Activated T-helper 1 cell treated with Interleukin-2 at 50 U/mL for 16 hours (primary cell): ENCODE data around the gene LMX1B.
"Not testable (repeated sequence)": the region's sequence is repeated elsewhere in the genome, so short reads cannot be mapped to it uniquely, and the experiment has no call there.

Experiments
- DNase-seq: peaks from one replicate; pipeline ENCODE4 v3.0.0-alpha.2; 2020; ENCODE audit warnings: low read depth

LMX1B gene

DNA sequence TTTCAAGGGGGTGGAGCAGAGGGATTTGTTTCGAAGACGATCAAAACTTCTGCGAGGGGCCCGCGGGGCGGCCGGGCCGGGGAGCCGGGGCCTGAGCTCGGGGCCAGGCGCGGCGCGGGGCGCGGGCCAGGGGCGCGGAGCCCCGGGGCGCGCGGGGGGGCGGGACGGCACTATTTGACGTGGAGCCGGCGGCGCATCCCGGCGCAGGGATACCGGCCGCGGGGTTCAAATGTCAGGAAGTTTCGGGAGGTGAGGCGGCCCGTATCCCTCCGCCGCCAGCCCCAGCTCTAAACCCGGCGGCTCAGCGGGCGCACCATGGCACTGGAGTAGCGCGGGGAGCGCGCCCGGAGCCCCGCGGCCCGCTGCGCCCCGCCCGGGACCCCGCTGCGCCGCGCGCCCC is at the start of gene LMX1B:
TSS of gene LMX1B (plus strand) at position 278 of the 400 bp plus-strand sequence. CDS start 522 bp downstream, outside the sequence.
- no peak for DNase-seq

DNA sequence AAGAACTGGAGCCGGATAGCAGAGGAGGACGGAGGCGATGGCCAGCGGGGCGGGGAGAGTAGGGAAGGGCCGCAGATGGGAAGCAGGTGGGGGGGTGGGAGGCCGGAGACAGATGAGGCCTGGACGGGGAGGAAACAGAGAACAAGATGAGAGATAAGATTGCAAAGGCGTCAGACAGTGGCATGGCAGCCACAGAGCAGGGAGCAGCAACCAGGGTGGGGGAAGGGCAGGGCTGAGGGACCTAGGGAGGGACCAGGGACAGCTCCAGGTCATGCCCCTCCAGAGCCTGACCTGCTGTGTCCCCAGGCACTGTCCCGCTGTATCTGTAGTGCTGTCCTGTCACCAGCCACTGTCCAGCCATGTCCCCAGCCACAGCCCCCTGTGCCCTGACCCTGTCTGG is 49.6 kb upstream of the LMX1B start:
- no peak for DNase-seq

DNA sequence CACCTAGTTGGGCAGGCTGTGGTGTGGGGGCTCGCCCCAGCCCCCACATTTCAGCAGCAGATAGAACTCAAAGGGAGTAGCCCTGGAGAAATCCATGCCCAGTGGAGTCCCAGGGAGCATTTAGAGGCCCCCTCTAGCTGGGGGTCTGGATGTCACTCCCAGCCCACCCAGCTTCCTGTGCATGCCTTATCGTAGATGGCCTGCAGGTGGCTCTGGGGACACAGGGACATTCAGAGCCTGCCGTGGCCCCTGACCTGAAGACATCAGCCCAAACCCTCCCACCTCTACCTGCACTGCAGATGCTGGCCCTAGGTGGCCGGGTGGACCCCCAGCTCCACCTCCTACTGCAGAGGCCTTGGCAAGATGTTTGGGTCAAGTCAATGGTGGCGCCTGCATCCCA is 49.0 kb upstream of the LMX1B start:
- DNase-seq, result no peak

GRCh38 chr9:126565336-126566128 is 48.2 kb upstream of the LMX1B start:
- no peak for DNase-seq

DNA sequence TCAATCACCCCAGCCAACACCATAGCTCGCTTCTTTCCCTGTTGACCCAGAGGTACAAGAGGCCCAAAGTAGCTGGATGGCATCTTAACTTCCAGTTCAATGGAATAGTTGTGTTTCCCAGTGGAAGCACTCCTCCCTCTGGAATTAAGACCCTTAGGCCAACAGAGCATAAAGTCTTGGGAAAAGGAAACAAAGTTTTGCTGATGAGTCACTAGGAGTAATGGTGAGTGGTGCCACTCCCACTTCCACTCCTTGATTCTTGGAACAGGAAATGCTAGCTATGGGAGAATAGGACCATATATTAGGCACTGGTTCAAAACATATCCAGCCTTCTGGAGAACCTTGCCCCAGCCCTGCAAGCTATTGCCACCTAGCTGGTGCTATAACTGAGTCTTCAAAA is 44.7 kb upstream of the LMX1B start:
- no peak for DNase-seq

DNA sequence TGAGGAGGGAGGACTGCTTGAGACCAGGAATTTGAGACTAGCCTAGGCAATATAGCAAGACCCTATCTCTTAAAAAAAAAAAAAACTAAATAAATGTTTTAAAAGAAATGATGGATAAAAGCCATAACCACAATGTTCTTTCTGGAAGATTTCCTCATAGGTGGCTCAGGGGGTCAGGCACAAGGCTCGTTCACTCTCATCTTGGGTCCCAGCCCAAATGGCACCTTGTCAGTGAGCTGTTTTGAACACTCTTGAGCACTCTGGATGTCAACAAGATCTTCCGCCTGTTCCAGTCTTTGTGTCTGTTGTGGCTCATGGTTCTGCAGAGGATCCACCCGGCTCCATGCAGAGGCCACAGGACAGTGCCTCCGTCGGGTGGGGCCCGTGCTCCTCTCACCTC is 35.7 kb upstream of the LMX1B start:
- no peak for DNase-seq

DNA sequence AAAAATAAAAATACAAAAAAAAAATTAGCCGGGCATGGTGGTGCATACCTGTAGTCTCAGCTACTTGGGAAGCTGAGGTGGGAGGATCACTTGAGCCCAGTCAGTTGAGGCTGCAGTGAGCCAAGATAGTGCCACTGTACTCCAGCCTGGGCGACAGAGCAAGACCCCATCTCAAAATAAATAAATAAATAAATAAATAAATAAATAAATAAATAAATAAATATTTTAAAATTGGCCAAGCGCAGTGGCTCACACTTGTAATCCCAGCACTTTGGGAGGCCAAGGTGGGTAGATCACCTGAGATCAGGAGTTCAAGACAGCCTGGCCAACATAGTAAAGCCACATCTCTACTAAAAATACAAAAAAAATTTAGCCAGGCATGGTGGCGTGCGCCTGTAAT is 33.4 kb upstream of the LMX1B start:
- not testable (repeated sequence) for DNase-seq

- DNase-seq, result no peak
These were observed 31.8 kb upstream of the LMX1B start for GRCh38 chr9:126581893-126582292.

DNA sequence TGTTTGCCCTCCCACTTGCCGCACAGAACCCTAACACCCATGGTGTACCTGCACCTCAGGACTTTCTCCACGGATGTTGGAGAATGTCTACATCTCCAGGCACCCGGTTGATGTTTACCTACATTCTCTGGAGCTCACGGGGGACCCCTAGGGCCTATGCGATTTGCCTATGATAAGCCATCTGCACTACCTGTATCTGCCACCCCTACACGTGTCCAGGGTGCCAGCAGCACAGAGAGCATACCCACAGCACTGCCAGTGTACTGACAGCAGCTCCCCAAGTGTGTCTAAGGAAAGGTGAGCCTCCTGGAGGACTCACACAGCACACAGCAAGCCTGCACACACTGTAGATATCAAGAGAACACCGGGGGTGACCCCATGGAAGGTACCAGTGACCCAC is 31.3 kb upstream of the LMX1B start:
- DNase-seq, result no peak

DNA sequence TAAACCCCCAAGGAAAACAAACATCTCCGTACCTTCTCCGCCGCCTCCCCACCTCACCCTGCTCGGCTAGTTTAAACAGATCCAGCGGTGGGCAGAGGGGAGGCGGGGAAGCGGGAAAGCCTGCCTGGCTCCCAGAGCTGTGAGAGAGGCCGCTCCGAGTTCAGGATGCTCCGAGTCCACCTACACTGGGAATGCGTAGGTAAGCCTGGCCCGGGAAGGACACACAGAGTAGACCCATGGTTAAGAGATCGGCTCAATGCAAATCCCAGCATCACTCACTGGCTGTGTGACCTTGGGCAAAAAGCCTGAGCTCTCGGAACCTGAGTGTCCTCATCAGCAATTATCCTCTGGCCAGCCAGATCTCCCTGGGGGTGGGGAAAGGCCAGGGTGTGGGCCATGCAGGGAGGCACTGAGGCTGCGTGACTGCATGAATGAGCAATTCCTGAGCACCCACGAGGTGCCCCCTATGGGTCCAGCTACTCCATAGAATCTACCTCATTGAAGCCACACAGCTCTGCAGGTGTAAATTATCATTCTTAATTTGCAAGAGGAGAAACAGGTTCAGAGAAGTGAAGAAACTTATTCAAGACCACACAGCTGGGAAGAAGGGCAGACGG is 30.5 kb upstream of the LMX1B start:
- DNase-seq, result no peak

GRCh38 chr9:126584611-126585010 is 29.1 kb upstream of the LMX1B start:
- DNase-seq, result no peak

DNA sequence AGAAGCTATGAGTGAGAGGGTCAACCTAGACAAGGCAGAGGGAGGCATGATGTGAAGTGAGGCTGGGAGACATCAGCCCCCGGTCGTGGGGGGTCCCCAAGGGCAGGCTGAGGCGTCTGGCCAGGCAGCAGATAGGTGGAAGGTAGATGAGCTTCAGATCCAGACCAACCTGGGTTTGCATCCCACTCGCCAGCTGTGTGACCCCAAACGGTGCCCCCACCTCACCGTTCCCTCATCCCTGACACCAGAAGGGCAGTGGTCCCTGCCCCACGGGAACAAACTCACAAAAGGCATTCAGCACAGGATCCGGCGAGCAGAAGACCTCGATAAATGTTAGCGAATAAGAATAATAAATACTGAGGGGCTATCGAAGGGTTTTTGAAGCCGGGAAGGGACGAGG is 27.5 kb upstream of the LMX1B start:
- DNase-seq, result no peak

GRCh38 chr9:126587187-126588185 is 26.2 kb upstream of the LMX1B start:
- no peak for DNase-seq

DNA sequence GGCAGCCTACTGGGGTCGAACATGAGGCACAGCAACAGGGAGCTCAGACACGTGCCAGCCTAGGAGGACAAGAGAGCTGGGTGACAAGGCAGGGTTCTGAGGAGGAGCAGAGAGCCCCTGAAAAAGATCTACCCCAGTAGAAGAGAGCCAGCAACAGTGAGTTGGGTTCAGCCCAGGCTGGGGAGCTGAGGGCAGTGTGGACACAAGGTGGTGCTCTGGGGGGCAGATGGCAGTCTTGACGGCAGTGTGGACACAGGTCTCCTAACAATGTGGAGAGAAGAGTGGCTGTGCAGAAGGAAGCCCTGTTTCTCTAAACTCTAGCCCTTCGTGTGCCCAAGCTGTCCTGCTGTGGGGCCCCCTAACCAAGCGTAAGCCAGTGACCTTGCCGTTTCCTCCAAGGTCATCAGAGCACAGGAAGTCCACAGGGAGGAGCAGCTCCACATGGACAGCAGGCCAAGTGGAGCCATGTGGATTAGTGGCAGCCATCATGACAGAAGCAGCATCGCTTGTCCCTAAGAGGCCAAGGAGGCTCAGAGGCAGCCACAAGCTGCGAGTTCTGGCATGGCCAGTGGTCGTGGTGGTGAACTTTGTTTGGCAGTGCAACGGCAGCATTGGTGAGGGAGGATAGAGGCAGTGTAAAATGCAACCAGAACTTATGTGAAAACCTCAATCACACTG is 25.1 kb upstream of the LMX1B start:
- no peak for DNase-seq

DNA sequence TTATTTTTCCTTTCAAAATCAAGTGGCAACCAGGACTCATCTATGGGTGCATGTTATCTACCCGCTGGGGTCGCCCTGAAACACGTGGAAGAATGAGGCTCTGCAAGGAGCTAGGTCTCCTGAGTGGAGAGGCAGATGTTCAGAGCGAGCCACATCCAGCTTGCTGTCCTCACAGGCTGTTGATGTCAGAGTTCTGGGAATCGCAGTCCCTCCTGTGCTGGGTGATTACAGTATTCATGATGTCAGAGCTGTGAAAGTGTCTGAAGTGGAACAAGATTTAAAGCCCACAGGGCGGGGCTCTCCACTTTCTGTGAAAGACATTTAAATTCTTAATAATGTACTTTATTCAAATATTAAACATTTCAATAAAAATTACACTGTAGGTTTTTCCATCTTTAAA is 24.4 kb upstream of the LMX1B start:
- no peak for DNase-seq

DNA sequence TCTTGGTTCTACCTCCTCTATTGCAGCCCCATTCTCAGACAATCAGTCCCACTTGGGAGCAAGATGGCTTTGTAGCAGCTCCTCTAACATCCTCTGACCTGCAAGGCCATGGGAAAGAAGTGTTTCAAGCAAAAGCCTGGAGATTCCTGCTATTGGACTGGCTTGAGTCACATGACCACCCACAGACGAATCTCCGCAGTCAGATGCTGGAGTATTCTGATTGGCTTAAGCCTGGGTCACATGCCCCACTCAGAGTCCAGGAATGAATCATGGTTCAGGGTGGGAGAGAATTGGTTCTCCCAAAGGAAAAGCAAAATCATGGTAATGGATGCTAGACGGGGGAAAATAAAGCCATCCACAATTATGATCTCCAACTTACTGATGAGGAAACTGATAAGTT is 22.6 kb upstream of the LMX1B start:
- no peak for DNase-seq

DNA sequence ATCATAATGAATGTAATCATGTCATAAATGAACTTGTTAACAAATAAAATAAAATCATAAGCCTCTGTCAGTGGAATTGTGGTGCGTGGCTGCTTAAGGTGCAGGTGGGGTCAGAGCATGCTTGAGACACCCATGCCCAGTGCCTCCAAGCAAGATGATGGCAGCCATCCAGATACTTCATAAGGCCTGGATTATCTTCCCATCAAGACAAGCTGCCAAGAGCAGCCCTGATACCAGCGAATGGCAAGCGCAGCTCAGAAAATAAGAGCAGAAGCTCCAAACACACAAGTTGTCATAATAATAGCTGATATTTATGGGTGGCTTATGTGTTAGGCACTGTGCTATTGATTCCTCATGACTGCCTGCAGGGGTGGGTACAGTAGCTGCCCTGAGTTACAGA is 21.8 kb upstream of the LMX1B start:
- no peak for DNase-seq

GRCh38 chr9:126592461-126592860 is 21.3 kb upstream of the LMX1B start:
- no peak for DNase-seq

GRCh38 chr9:126595982-126596381 is 17.7 kb upstream of the LMX1B start:
- no peak for DNase-seq

GRCh38 chr9:126599047-126599650 is 14.6 kb upstream of the LMX1B start:
- no peak for DNase-seq
